Hepatocyte (in vitro differentiated cells): ENCODE data around the gene LMF1. TPM values are rescaled to one million over a fixed set of nuclear protein-coding genes. Genes with fewer than 3 reads are reported as not detected.

ENCODE experiments used
- DNase-seq: peaks from one replicate; pipeline ENCODE4 v3.0.0-alpha.2; 2016; ENCODE audit warnings: low spot score
- H2AFZ ChIP-seq: fragments of 200-600 bp; sonication (generic); 2 replicates; pipeline ENCODE4 v1.6.0; 2016; ENCODE audit warnings: antibody characterized with exemption, mild to moderate bottlenecking
- H3K27ac ChIP-seq: fragments of 200-600 bp; sonication (generic); 2 replicates; pipeline ENCODE4 v1.5.1; 2016; ENCODE audit warnings: mild to moderate bottlenecking
- H3K27me3 ChIP-seq: fragments of 200-600 bp; sonication (generic); 2 replicates; pipeline ENCODE4 v1.6.1; 2016
- H3K36me3 ChIP-seq: fragments of 200-600 bp; sonication (generic); replicated peaks from 2 replicates; pipeline ENCODE4 v1.5.1; 2016; ENCODE audit warnings: low read depth; ENCODE audit not compliant: insufficient read depth
- H3K4me1 ChIP-seq: fragments of 200-600 bp; sonication (generic); 2 replicates; pipeline ENCODE4 v1.5.1; 2016; ENCODE audit warnings: mild to moderate bottlenecking, moderate library complexity; ENCODE audit not compliant: insufficient read depth
- H3K4me2 ChIP-seq: fragments of 200-600 bp; sonication (generic); 2 replicates; pipeline ENCODE4 v1.6.0; 2016
- H3K4me3 ChIP-seq: fragments of 200-600 bp; sonication (generic); 2 replicates; pipeline ENCODE4 v1.5.1; 2016; ENCODE audit warnings: mild to moderate bottlenecking
- H3K79me2 ChIP-seq: fragments of 200-600 bp; sonication (generic); 2 replicates; pipeline ENCODE4 v1.6.0; 2017; ENCODE audit warnings: mild to moderate bottlenecking
- H3K9me2 ChIP-seq: fragments of 200-600 bp; sonication (generic); replicated peaks from 2 replicates; pipeline ENCODE4 v1.6.0; 2017; ENCODE audit warnings: mild to moderate bottlenecking; ENCODE audit not compliant: insufficient read depth
- H3K9me3 ChIP-seq: fragments of 200-600 bp; sonication (generic); 2 replicates; pipeline ENCODE4 v1.5.1; 2016; ENCODE audit warnings: low read depth, mild to moderate bottlenecking
- H4K20me1 ChIP-seq: fragments of 200-600 bp; sonication (generic); 2 replicates; pipeline ENCODE4 v1.6.0; 2016; ENCODE audit warnings: mild to moderate bottlenecking; ENCODE audit not compliant: insufficient read depth, poor library complexity, severe bottlenecking
- CTCF ChIP-seq: fragments of 200-600 bp; sonication (generic); IDR thresholded peaks from 2 replicates; pipeline ENCODE4 v1.5.1; 2016; ENCODE audit warnings: antibody characterized with exemption, mild to moderate bottlenecking; ENCODE audit not compliant: poor library complexity
- EZH2 ChIP-seq: fragments of 200-600 bp; sonication (generic); IDR thresholded peaks from 2 replicates; pipeline ENCODE4 v1.6.1; 2016; ENCODE audit warnings: antibody characterized with exemption, mild to moderate bottlenecking, borderline replicate concordance
- EZH2phosphoT487 ChIP-seq: fragments of 200-600 bp; sonication (generic); IDR thresholded peaks from one replicate; pipeline ENCODE4 v1.6.1; 2018; ENCODE audit warnings: antibody characterized with exemption, mild to moderate bottlenecking, low read depth, moderate library complexity; ENCODE audit not compliant: unreplicated experiment, severe bottlenecking
- WGBS: methylation state at CpG from one replicate; pipeline ENCODE4 v1.1.6; 2016; ENCODE audit warnings: low lambda C conversion rate; ENCODE audit errors: missing lambda C conversion rate; 5-methylcytosine and 5-hydroxymethylcytosine counted together
- polyA plus RNA-seq: library from polyadenylated mRNA; unstranded; fragments of >200 nt; fragmentation: Nextera tagmentation; extraction: Ambion mirVana; gene quantifications from 2 replicates; pipeline ENCODE4 v1.2.1, GENCODE V29; 2016
- total RNA-seq: library from RNA; depleted of rRNA; stranded (reverse); fragments of >200 nt; gene quantifications from 2 replicates; pipeline ENCODE4 v1.2.3, GENCODE V29; 2014

Gene LMF1
- total and polyA plus RNA-seq, 2 experiments from 2014 or later = 27.2 to 34.3 TPM

GRCh38 chr16:842711-843560, 127.8 kb downstream of the LMF1 start:
- H2AFZ ChIP-seq = no peak overlapping the region
- H3K4me2 ChIP-seq = no peak overlapping the region
- no peak overlapping the region for H3K27ac ChIP-seq
- no peaks in the 10 kb centered on the region for H3K27me3 ChIP-seq
- TF ChIP-seq EZH2 (no peak), EZH2phosphoT487 (no peak), CTCF (no peak)
- 90% methylated on average over 30 of the region's 33 CpGs for WGBS
- H4K20me1 ChIP-seq = no peaks in the 10 kb centered on the region
- no peaks in the 10 kb centered on the region for H3K36me3 ChIP-seq
- no peak overlapping the region for H3K4me3 ChIP-seq
- no peaks in the 10 kb centered on the region for H3K79me2 ChIP-seq
- H3K9me2 ChIP-seq = no peaks in the 10 kb centered on the region
- no peaks in the 10 kb centered on the region for H3K4me1 ChIP-seq
- no peak for DNase-seq
- no peaks in the 10 kb centered on the region for H3K9me3 ChIP-seq

GRCh38 chr16:842061-842476, 128.7 kb downstream of the LMF1 start:
- Histone ChIP-seq H2AFZ (no peak overlapping the region), H3K4me1 (no peaks in the 10 kb centered on the region), H3K36me3 (no peaks in the 10 kb centered on the region), H4K20me1 (no peaks in the 10 kb centered on the region), H3K79me2 (no peaks in the 10 kb centered on the region), H3K4me3 (no peak overlapping the region), H3K27me3 (no peaks in the 10 kb centered on the region), H3K9me3 (no peaks in the 10 kb centered on the region), H3K9me2 (no peaks in the 10 kb centered on the region), H3K27ac (no peak overlapping the region), H3K4me2 (no peak overlapping the region)
- TF ChIP-seq EZH2 = no peak
- no peak for TF ChIP-seq CTCF
- no peak for TF ChIP-seq EZH2phosphoT487
- WGBS = 85% methylated on average over 17 of the region's 19 CpGs
- DNase-seq = no peak

- Histone ChIP-seq H3K36me3 (no peaks in the 10 kb centered on the region), H4K20me1 (no peaks in the 10 kb centered on the region), H3K4me2 (no peak overlapping the region), H3K27ac (no peak overlapping the region), H2AFZ (no peak overlapping the region), H3K79me2 (no peaks in the 10 kb centered on the region), H3K4me3 (no peak overlapping the region), H3K27me3 (no peaks in the 10 kb centered on the region), H3K9me3 (no peaks in the 10 kb centered on the region), H3K4me1 (no peaks in the 10 kb centered on the region), H3K9me2 (no peaks in the 10 kb centered on the region)
- no peak for DNase-seq
- TF ChIP-seq EZH2 (no peak), EZH2phosphoT487 (no peak), CTCF (no peak)
- 95% methylated on average over 27 of the region's 27 CpGs for WGBS
Observed at GRCh38 chr16:841455-842060, 129.2 kb downstream of the LMF1 start.
